ENCODE results near the gene EGFL7.

EGFL7 gene

DNA sequence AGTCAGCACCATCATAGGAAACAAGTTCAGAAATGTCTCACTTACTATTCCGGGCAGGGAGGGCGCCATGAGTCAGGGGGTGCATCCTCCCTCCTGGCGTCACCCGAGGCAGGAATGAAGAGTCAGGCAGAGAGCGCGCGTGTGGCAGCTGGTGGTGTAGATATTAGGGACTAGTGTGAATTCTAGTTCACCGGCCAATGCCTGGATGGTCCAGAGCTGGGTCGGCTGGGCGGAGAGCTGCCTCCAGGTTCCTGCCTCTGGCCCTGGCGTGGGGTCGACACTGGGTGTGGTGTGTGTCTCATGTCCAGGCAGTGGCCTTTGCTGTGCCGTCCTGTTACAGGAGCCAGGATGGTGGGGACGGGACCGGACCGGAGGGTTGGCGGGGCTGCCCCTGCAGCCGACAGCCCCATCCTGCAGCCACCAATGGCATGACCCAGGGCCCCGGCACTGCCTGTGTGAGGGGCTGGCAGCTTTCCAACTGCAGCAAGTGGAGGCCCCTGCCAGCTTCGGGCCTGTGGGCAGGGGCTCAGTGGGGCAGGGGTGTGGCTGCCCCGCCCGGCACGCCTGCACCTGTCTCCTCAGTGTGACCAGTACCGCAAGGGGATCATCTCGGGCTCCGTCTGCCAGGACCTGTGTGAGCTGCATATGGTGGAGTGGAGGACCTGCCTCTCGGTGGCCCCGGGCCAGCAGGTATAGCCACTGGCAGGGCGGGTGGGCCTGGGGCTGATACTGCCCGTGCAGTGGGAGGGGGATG lies 58.8 kb downstream of the EGFL7 start:
- TF ChIP-seq, protein P1, sequence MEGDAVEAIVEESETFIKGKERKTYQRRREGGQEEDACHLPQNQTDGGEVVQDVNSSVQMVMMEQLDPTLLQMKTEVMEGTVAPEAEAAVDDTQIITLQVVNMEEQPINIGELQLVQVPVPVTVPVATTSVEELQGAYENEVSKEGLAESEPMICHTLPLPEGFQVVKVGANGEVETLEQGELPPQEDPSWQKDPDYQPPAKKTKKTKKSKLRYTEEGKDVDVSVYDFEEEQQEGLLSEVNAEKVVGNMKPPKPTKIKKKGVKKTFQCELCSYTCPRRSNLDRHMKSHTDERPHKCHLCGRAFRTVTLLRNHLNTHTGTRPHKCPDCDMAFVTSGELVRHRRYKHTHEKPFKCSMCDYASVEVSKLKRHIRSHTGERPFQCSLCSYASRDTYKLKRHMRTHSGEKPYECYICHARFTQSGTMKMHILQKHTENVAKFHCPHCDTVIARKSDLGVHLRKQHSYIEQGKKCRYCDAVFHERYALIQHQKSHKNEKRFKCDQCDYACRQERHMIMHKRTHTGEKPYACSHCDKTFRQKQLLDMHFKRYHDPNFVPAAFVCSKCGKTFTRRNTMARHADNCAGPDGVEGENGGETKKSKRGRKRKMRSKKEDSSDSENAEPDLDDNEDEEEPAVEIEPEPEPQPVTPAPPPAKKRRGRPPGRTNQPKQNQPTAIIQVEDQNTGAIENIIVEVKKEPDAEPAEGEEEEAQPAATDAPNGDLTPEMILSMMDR (IDR thresholded peaks at IDR 0.05; ENCODE audit: control insufficient read depth, extremely low read depth, insufficient read depth) = no peak
- no peak overlapping the region for H3K4me3 ChIP-seq (ENCODE audit: low read depth, low read length)
- no peak for DNase-seq (ENCODE audit: low read depth)
